Gastrocnemius medialis (tissue), 4 donors: ENCODE results near the gene CAMK2N2.

Source experiments
- CTCF ChIP-seq, 5 experiments: fragments of 450-650 bp in 3 of 5; fragments of 200-600 bp in 2 of 5; sonication (generic) in 2 of 5; IDR thresholded peaks in 4 of 5; conservative IDR thresholded peaks in 1 of 5; 1 replicate in 4 of 5; 2 replicates in 1 of 5; pipeline ENCODE4 v1.5.1; 2016 to 2019; ENCODE audit warnings: antibody characterized with exemption in 5 of 5, mild to moderate bottlenecking in 3 of 5, moderate library complexity in 3 of 5
- POLR2A ChIP-seq, 2 donors: fragments of 450-650 bp; IDR thresholded peaks; one replicate each; pipeline ENCODE4 v1.6.1; 2017; ENCODE audit warnings: antibody characterized with exemption in 2 of 2, mild to moderate bottlenecking in 2 of 2, moderate library complexity in 2 of 2

DNA sequence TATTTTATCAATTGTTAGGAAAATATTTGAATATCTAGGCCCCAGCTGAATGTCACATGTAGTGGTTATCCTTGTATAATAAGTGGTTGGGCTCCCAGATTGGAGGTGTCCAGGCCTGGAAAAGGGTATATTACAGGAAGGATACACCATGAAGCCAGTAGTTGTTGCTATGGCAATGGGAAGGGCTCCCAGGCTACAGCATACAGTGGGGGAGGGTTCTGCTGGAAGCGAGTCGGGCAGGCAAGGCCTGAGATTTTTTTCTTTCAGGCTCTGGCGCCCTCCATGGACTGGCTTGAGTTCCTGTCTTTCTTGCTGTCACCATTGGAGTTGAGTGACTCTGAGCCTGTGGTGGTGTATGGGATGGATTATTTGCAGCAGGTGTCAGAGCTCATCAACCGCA, 23.3 kb upstream of the CAMK2N2 start:
- TF ChIP-seq CTCF (IDR thresholded peaks at IDR 0.05 in 4 of 5, conservative IDR thresholded peaks at IDR 0.05 in 1 of 5) = no peak
- TF ChIP-seq POLR2A (IDR thresholded peaks at IDR 0.05) = no peak
